Neural cell (in vitro differentiated cells): ENCODE data around the gene ASPSCR1.

Experiments
- EP300 ChIP-seq: fragments of 450-650 bp; conservative IDR thresholded peaks from 2 replicates; pipeline ENCODE4 v1.6.1; 2014; ENCODE audit warnings: antibody characterized with exemption, mild to moderate bottlenecking, moderate library complexity; ENCODE audit not compliant: poor library complexity, severe bottlenecking
- EZH2 ChIP-seq: fragments of 200-600, 300-800 bp; shearing (Covaris generic), sonication (generic); IDR thresholded peaks from 2 replicates; pipeline ENCODE4 v1.6.1; 2014; ENCODE audit warnings: antibody characterized with exemption, low read length, borderline replicate concordance, mild to moderate bottlenecking; ENCODE audit not compliant: insufficient read depth, poor library complexity, severe bottlenecking
- MXI1 ChIP-seq: fragments of 450-650 bp; conservative IDR thresholded peaks from 2 replicates; pipeline ENCODE4 v1.6.1; 2014; ENCODE audit warnings: antibody characterized with exemption, mild to moderate bottlenecking; ENCODE audit not compliant: poor library complexity, severe bottlenecking
- POLR2AphosphoS5 ChIP-seq: IDR thresholded peaks from 2 replicates; pipeline ENCODE4 v1.6.1; 2012
- RAD21 ChIP-seq: fragments of 450-650 bp; conservative IDR thresholded peaks from 2 replicates; pipeline ENCODE4 v1.6.1; 2014; ENCODE audit warnings: antibody characterized with exemption, mild to moderate bottlenecking, moderate library complexity
- SMC3 ChIP-seq: fragments of 450-650 bp; conservative IDR thresholded peaks from 2 replicates; pipeline ENCODE4 v1.6.1; 2014; ENCODE audit warnings: antibody characterized with exemption, mild to moderate bottlenecking, moderate library complexity; ENCODE audit not compliant: poor library complexity
- TAF1 ChIP-seq: IDR thresholded peaks from 2 replicates; pipeline ENCODE4 v1.6.1; 2012; ENCODE audit warnings: low read depth
- TF ChIP-seq, protein P1 (sequence below): fragments of 450-650 bp; IDR thresholded peaks from 2 replicates; pipeline ENCODE4 v1.5.1; 2014; ENCODE audit warnings: antibody characterized with exemption, mild to moderate bottlenecking, moderate library complexity; ENCODE audit not compliant: poor library complexity, severe bottlenecking
- TF ChIP-seq, protein P2 (sequence below): IDR thresholded peaks from 2 replicates; pipeline ENCODE4 v1.6.1; 2012; ENCODE audit warnings: borderline replicate concordance

DNA sequence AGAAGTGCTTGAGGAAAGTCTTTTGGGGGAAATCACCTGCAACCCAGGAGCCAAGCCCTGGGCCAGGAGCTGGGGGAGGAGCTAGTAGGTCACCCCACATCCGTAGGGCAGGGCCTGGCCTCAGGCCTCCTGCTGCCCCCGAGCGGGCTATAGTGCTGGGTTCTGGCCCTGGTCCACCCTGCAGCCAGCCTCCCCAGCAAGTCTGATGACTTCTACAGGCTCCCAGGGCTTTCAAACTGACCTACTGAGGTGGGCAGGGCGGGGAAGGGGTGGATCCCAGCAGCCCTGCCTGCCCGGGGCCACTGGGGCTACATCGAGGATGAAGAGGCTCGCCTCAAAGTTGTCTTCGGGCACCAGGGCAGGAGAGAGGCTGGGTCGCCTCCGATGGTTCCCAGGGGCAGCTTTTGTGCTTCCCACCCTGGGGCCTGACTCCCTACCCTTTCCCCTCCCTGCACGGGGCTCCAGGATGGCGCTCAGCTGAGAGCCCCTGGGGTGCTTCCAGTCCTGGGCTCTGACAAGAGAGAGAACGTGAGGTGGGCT, 40.3 kb downstream of the ASPSCR1 start:
- TF ChIP-seq TAF1 = no peak
- no peak for TF ChIP-seq POLR2AphosphoS5
- TF ChIP-seq, protein P1, sequence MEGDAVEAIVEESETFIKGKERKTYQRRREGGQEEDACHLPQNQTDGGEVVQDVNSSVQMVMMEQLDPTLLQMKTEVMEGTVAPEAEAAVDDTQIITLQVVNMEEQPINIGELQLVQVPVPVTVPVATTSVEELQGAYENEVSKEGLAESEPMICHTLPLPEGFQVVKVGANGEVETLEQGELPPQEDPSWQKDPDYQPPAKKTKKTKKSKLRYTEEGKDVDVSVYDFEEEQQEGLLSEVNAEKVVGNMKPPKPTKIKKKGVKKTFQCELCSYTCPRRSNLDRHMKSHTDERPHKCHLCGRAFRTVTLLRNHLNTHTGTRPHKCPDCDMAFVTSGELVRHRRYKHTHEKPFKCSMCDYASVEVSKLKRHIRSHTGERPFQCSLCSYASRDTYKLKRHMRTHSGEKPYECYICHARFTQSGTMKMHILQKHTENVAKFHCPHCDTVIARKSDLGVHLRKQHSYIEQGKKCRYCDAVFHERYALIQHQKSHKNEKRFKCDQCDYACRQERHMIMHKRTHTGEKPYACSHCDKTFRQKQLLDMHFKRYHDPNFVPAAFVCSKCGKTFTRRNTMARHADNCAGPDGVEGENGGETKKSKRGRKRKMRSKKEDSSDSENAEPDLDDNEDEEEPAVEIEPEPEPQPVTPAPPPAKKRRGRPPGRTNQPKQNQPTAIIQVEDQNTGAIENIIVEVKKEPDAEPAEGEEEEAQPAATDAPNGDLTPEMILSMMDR = no peak
- TF ChIP-seq MXI1 = no peak
- no peak for TF ChIP-seq EZH2
- TF ChIP-seq, protein P2, sequence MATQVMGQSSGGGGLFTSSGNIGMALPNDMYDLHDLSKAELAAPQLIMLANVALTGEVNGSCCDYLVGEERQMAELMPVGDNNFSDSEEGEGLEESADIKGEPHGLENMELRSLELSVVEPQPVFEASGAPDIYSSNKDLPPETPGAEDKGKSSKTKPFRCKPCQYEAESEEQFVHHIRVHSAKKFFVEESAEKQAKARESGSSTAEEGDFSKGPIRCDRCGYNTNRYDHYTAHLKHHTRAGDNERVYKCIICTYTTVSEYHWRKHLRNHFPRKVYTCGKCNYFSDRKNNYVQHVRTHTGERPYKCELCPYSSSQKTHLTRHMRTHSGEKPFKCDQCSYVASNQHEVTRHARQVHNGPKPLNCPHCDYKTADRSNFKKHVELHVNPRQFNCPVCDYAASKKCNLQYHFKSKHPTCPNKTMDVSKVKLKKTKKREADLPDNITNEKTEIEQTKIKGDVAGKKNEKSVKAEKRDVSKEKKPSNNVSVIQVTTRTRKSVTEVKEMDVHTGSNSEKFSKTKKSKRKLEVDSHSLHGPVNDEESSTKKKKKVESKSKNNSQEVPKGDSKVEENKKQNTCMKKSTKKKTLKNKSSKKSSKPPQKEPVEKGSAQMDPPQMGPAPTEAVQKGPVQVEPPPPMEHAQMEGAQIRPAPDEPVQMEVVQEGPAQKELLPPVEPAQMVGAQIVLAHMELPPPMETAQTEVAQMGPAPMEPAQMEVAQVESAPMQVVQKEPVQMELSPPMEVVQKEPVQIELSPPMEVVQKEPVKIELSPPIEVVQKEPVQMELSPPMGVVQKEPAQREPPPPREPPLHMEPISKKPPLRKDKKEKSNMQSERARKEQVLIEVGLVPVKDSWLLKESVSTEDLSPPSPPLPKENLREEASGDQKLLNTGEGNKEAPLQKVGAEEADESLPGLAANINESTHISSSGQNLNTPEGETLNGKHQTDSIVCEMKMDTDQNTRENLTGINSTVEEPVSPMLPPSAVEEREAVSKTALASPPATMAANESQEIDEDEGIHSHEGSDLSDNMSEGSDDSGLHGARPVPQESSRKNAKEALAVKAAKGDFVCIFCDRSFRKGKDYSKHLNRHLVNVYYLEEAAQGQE = no peak
- TF ChIP-seq SMC3 = no peak
- no peak for TF ChIP-seq EP300
- no peak for TF ChIP-seq RAD21
